Liver (tissue), 9 donors: ENCODE measurements around the gene SAFB2. TPM values are rescaled to one million over a fixed set of nuclear protein-coding genes. Genes with fewer than 3 reads are reported as not detected.

ENCODE experiments used
- DNase-seq: peaks from one replicate; pipeline ENCODE4 v3.0.0-alpha.2; 2017; ENCODE audit warnings: low spot score
- H3K27ac ChIP-seq, 2 donors: one replicate each; pipeline ENCODE4 v1.7.0; 2013; ENCODE audit warnings: inconsistent platforms in 2 of 2, low read length in 2 of 2, control low read depth in 1 of 2, low read depth in 1 of 2, mild to moderate bottlenecking in 1 of 2
- H3K27me3 ChIP-seq, 4 donors: one replicate each; pipeline versions ENCODE4 v1.6.1 to v1.7.0; 2013; ENCODE audit warnings: low read length in 3 of 4, inconsistent platforms in 1 of 4, mild to moderate bottlenecking in 1 of 4, moderate library complexity in 1 of 4; ENCODE audit not compliant: control insufficient read depth in 4 of 4, insufficient read depth in 4 of 4
- H3K36me3 ChIP-seq, 4 donors: one replicate each; pipeline versions ENCODE4 v1.6.1 to v1.7.0; 2013; ENCODE audit warnings: low read length in 3 of 4, mild to moderate bottlenecking in 3 of 4, low read depth in 1 of 4, moderate library complexity in 1 of 4; ENCODE audit not compliant: control insufficient read depth in 4 of 4, insufficient read depth in 3 of 4
- H3K4me1 ChIP-seq, 4 donors: one replicate each; pipeline versions ENCODE4 v1.6.1 to v1.7.0; 2013; ENCODE audit warnings: low read length in 3 of 4, mild to moderate bottlenecking in 3 of 4, moderate library complexity in 1 of 4; ENCODE audit not compliant: control insufficient read depth in 4 of 4, insufficient read depth in 4 of 4
- H3K4me3 ChIP-seq, 3 donors: one replicate each; pipeline versions ENCODE4 v1.6.1 to v1.7.0; 2013; ENCODE audit warnings: low read length in 3 of 3, control low read depth in 1 of 3, low read depth in 1 of 3, mild to moderate bottlenecking in 1 of 3
- H3K9ac ChIP-seq, 2 donors: one replicate each; pipeline ENCODE4 v1.7.0; 2013; ENCODE audit warnings: low read length in 2 of 2, mild to moderate bottlenecking in 2 of 2, moderate library complexity in 2 of 2, control low read depth in 1 of 2, low read depth in 1 of 2
- H3K9me3 ChIP-seq, 4 donors: one replicate each; pipeline versions ENCODE4 v1.6.1 to v1.7.0; 2013; ENCODE audit warnings: low read length in 3 of 4; ENCODE audit not compliant: control insufficient read depth in 4 of 4
- EGR1 ChIP-seq, 2 donors: IDR thresholded peaks; 2 replicates each; pipeline ENCODE4 v1.6.1; 2016 to 2018; ENCODE audit warnings: antibody characterized with exemption in 2 of 2, low read depth in 2 of 2
- FOXA1 ChIP-seq: IDR thresholded peaks from 2 replicates; pipeline ENCODE4 v1.6.1; 2016; ENCODE audit warnings: antibody characterized with exemption
- HNF4G ChIP-seq: IDR thresholded peaks from 2 replicates; pipeline ENCODE4 v1.6.1; 2016; ENCODE audit warnings: antibody characterized with exemption
- NR2F2 ChIP-seq: IDR thresholded peaks from 2 replicates; pipeline ENCODE4 v1.6.1; 2016; ENCODE audit warnings: antibody characterized with exemption
- RAD21 ChIP-seq, 2 donors: IDR thresholded peaks; 2 replicates each; pipeline ENCODE4 v1.6.1; 2016; ENCODE audit warnings: antibody characterized with exemption in 2 of 2, mild to moderate bottlenecking in 2 of 2
- RXRA ChIP-seq, 2 donors: IDR thresholded peaks; 2 replicates each; pipeline ENCODE4 v1.6.1; 2017 to 2018; ENCODE audit warnings: antibody characterized with exemption in 2 of 2, mild to moderate bottlenecking in 1 of 2
- SP1 ChIP-seq: IDR thresholded peaks from 2 replicates; pipeline ENCODE4 v1.6.1; 2018; ENCODE audit warnings: antibody characterized with exemption, mild to moderate bottlenecking
- TAF1 ChIP-seq: conservative IDR thresholded peaks from 2 replicates; pipeline ENCODE4 v1.6.1; 2016; ENCODE audit warnings: antibody characterized with exemption, mild to moderate bottlenecking
- WGBS: extraction: QIAGEN DNeasy Blood & Tissue Kit; methylation state at CpG from one replicate; pipeline ENCODE4 v1.1.7; 2013; 5-methylcytosine and 5-hydroxymethylcytosine counted together
- polyA plus RNA-seq, 2 donors: library from polyadenylated mRNA; stranded (reverse) in 1 of 2; unstranded in 1 of 2; fragments of 200-250 nt in 1 of 2; fragments of >200 nt in 1 of 2; fragmentation: Nextera tagmentation in 1 of 2; extraction: Ambion mirVana in 1 of 2; gene quantifications; one replicate each; pipeline versions ENCODE4 v1.2.1 to v1.2.3, GENCODE V29; 2013 to 2015
- total RNA-seq, 2 donors: library from RNA; depleted of rRNA; stranded (reverse); fragments of >200 nt; gene quantifications; one replicate each; pipeline ENCODE4 v1.2.3, GENCODE V29; 2014
- TF ChIP-seq, protein P1 (sequence below): IDR thresholded peaks from 2 replicates; pipeline ENCODE4 v1.6.1; 2016; ENCODE audit warnings: antibody characterized with exemption
- TF ChIP-seq, protein P2 (sequence below): IDR thresholded peaks from 2 replicates; pipeline ENCODE4 v1.6.1; 2016; ENCODE audit warnings: antibody characterized with exemption
- TF ChIP-seq, protein P3 (sequence below): IDR thresholded peaks from 2 replicates; pipeline ENCODE4 v1.6.1; 2016; ENCODE audit warnings: antibody characterized with exemption
- TF ChIP-seq, protein P4 (sequence below): fragments of 150-350 bp; IDR thresholded peaks from 2 replicates; pipeline ENCODE4 v1.5.1; 2017; ENCODE audit warnings: improper control_type of control experiment, low read depth, low read length; ENCODE audit not compliant: missing input control
- donor health status: healthy.
- donor health status: healthy.
- donor health status: healthy.
- donor health status: healthy.
- donor health status: healthy.

The SAFB2 gene
- total and polyA plus RNA-seq, 4 donors = 18.7 to 57.8 (median 28.5) TPM

DNA sequence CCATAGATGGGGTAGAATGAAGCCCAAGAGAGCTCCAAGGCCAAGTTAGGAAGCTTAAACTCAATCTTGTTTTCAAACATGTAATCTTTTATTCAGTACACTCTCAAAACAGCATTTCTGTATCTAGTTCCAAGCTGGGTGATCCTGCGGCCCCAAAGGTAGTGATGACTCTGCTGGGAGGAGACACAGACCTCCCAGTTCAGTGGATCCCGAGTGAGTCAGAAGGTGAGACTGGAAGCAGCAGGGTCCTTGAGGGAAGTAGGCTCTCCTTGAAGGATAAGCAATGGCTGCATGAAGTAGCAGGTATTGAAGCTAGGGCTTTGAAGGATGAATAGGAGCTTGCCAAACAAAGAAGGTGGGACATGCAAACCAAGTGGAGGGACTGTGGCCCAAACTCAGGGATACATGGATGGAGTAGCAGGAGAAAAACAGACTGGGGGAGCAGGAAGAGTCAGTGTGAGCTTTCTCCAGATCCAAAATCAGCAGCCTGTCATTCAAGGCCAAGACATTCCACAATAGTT is 64.4 kb downstream of the SAFB2 start:
- Histone ChIP-seq H3K9ac (no peak overlapping the region), H3K27ac (no peak overlapping the region), H3K36me3 (no peaks in the 10 kb centered on the region), H3K4me3 (no peak overlapping the region), H3K9me3 (peaks cover 4 to 9% (median 6%) of the 10 kb centered on the region in 4 donors), H3K27me3 (no peaks in the 10 kb centered on the region), H3K4me1 (no peaks in the 10 kb centered on the region)
- WGBS = 84% methylated on average over 2 of the region's 2 CpGs
- DNase-seq = no peak
- TF ChIP-seq RXRA (IDR thresholded peaks at IDR 0.05) = no peak
- no peak for TF ChIP-seq RAD21 (IDR thresholded peaks at IDR 0.05)
- TF ChIP-seq, protein P1, sequence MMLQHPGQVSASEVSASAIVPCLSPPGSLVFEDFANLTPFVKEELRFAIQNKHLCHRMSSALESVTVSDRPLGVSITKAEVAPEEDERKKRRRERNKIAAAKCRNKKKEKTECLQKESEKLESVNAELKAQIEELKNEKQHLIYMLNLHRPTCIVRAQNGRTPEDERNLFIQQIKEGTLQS = no peak
- TF ChIP-seq, protein P2, sequence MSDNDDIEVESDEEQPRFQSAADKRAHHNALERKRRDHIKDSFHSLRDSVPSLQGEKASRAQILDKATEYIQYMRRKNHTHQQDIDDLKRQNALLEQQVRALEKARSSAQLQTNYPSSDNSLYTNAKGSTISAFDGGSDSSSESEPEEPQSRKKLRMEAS = no peak
- no peak for TF ChIP-seq NR2F2
- no peak for TF ChIP-seq SP1
- TF ChIP-seq, protein P3, sequence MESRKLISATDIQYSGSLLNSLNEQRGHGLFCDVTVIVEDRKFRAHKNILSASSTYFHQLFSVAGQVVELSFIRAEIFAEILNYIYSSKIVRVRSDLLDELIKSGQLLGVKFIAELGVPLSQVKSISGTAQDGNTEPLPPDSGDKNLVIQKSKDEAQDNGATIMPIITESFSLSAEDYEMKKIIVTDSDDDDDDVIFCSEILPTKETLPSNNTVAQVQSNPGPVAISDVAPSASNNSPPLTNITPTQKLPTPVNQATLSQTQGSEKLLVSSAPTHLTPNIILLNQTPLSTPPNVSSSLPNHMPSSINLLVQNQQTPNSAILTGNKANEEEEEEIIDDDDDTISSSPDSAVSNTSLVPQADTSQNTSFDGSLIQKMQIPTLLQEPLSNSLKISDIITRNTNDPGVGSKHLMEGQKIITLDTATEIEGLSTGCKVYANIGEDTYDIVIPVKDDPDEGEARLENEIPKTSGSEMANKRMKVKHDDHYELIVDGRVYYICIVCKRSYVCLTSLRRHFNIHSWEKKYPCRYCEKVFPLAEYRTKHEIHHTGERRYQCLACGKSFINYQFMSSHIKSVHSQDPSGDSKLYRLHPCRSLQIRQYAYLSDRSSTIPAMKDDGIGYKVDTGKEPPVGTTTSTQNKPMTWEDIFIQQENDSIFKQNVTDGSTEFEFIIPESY = no peak

DNA sequence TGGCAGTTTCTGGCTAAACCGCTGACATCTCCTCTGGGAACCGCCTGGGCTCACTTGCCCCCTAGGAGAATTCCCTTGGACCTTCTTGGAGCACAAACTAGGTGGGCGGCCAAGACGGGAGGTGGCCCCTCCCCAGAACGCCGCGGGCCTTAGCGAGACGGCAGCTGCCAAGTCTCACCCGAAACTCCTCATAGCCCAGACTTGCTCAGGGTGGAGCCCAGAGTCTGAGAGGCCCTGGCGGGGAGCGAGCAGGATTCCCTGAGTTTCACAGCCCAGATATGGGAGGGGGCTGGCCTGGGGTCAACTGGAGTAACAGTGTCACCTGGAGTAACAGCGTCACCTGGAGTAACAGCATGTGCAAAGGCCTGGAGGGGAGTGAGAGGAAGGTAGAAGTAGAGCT is 64.9 kb downstream of the SAFB2 start:
- TF ChIP-seq FOXA1 (no peak), RAD21 (IDR thresholded peaks at IDR 0.05) (no peak), TAF1 (no peak), NR2F2 (no peak), EGR1 (IDR thresholded peaks at IDR 0.05; ENCODE audit: low read depth in 2 of 2) (no peak), HNF4G (no peak), RXRA (IDR thresholded peaks at IDR 0.05) (no peak)
- TF ChIP-seq, protein P3 = no peak
- TF ChIP-seq, protein P4, sequence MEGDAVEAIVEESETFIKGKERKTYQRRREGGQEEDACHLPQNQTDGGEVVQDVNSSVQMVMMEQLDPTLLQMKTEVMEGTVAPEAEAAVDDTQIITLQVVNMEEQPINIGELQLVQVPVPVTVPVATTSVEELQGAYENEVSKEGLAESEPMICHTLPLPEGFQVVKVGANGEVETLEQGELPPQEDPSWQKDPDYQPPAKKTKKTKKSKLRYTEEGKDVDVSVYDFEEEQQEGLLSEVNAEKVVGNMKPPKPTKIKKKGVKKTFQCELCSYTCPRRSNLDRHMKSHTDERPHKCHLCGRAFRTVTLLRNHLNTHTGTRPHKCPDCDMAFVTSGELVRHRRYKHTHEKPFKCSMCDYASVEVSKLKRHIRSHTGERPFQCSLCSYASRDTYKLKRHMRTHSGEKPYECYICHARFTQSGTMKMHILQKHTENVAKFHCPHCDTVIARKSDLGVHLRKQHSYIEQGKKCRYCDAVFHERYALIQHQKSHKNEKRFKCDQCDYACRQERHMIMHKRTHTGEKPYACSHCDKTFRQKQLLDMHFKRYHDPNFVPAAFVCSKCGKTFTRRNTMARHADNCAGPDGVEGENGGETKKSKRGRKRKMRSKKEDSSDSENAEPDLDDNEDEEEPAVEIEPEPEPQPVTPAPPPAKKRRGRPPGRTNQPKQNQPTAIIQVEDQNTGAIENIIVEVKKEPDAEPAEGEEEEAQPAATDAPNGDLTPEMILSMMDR = no peak
- no peaks in the 10 kb centered on the region for H3K36me3 ChIP-seq
- no peak overlapping the region for H3K9ac ChIP-seq
- H3K4me1 ChIP-seq = no peaks in the 10 kb centered on the region
- no peak overlapping the region for H3K4me3 ChIP-seq
- DNase-seq = no peak
- H3K27me3 ChIP-seq = no peaks in the 10 kb centered on the region
- H3K27ac ChIP-seq = no peak overlapping the region
- WGBS = 71% methylated on average over 13 of the region's 13 CpGs
- peaks cover 4 to 9% (median 6%) of the 10 kb centered on the region in 4 donors for H3K9me3 ChIP-seq
